Colonic mucosa (tissue), 4 donors: Measurements from ENCODE around the gene CA4. TPM values are rescaled to one million over a fixed set of nuclear protein-coding genes. Genes with fewer than 3 reads are reported as not detected.

Experiments
- DNase-seq: peaks from one replicate; pipeline ENCODE4 v3.0.0-alpha.2; 2020
- H3K27ac ChIP-seq: fragments of 200-600 bp; one replicate; pipeline ENCODE4 v1.8.0; 2021
- H3K27me3 ChIP-seq: fragments of 200-600 bp; one replicate; pipeline ENCODE4 v1.8.0; 2021
- H3K36me3 ChIP-seq: fragments of 200-600 bp; one replicate; pipeline ENCODE4 v1.8.0; 2021
- H3K4me1 ChIP-seq: fragments of 200-600 bp; one replicate; pipeline ENCODE4 v1.8.0; 2021; ENCODE audit warnings: mild to moderate bottlenecking
- H3K4me3 ChIP-seq: fragments of 200-600 bp; one replicate; pipeline ENCODE4 v1.8.0; 2021
- H3K9ac ChIP-seq, 2 donors: one replicate each; pipeline ENCODE4 v1.7.0; 2013; ENCODE audit warnings: control low read depth in 2 of 2, low read depth in 2 of 2, low read length in 2 of 2
- H3K9me3 ChIP-seq: fragments of 200-600 bp; one replicate; pipeline ENCODE4 v1.8.0; 2021
- intact Hi-C: fragments of 100-400 bp; cut with DNase I; formaldehyde crosslinking; loops from one replicate; pipeline ENCODE4 v1.14.1; 2022
- total RNA-seq, 2 donors: library from RNA; stranded (reverse); fragmentation: NEBNext Ultra II Directional in 1 of 2; extraction: Animal tissue kit (Norgen Biotek cat#: 25700) in 1 of 2; gene quantifications; one replicate each; pipeline ENCODE4 v1.2.1, GENCODE V29; 2021
- TF ChIP-seq, protein P1 (sequence below): fragments of 200-600 bp; IDR thresholded peaks from one replicate; pipeline ENCODE4 v1.8.0; 2022; ENCODE audit warnings: antibody characterized with exemption, mild to moderate bottlenecking
- donor health status: healthy.
- donor health status: DM: no; HTN: no; CAD: no.
- donor health status: DM: no; HTN: no; CAD: no.

Gene CA4
- total RNA-seq, 2 donors from 2014 or later: 111 to 397 TPM

DNA sequence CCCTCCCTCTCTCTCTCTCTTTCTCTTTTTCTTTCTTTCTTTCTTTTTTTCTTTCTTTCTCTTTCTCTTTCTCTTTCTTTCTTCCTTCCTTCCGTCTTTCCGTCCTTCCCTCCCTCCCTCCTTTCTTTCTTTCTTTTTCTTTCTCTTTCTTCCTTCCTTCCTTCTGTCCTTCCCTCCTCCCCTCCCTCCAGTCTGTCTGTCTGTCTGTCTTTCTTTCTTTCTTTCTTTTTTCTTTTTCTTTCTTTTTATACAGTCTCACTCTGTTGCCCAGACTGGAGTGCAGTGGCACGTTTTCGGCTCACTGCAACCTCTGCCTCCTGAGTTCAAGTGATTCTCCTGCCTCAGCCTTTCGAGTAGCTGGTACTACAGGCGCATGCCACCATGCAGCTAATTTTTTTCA lies 14.4 kb downstream of the CA4 start:
- no peak overlapping the region for H3K4me3 ChIP-seq
- H3K27me3 ChIP-seq: no peaks in the 10 kb centered on the region
- no peaks in the 10 kb centered on the region for H3K9me3 ChIP-seq
- H3K27ac ChIP-seq: no peak overlapping the region
- no peak for DNase-seq
- H3K4me1 ChIP-seq: peaks cover 14% of the 10 kb centered on the region
- no peak overlapping the region for H3K9ac ChIP-seq
- intact Hi-C loops: no loop called here
- TF ChIP-seq, protein P1, sequence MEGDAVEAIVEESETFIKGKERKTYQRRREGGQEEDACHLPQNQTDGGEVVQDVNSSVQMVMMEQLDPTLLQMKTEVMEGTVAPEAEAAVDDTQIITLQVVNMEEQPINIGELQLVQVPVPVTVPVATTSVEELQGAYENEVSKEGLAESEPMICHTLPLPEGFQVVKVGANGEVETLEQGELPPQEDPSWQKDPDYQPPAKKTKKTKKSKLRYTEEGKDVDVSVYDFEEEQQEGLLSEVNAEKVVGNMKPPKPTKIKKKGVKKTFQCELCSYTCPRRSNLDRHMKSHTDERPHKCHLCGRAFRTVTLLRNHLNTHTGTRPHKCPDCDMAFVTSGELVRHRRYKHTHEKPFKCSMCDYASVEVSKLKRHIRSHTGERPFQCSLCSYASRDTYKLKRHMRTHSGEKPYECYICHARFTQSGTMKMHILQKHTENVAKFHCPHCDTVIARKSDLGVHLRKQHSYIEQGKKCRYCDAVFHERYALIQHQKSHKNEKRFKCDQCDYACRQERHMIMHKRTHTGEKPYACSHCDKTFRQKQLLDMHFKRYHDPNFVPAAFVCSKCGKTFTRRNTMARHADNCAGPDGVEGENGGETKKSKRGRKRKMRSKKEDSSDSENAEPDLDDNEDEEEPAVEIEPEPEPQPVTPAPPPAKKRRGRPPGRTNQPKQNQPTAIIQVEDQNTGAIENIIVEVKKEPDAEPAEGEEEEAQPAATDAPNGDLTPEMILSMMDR: no peak
- H3K36me3 ChIP-seq: no peaks in the 10 kb centered on the region

DNA sequence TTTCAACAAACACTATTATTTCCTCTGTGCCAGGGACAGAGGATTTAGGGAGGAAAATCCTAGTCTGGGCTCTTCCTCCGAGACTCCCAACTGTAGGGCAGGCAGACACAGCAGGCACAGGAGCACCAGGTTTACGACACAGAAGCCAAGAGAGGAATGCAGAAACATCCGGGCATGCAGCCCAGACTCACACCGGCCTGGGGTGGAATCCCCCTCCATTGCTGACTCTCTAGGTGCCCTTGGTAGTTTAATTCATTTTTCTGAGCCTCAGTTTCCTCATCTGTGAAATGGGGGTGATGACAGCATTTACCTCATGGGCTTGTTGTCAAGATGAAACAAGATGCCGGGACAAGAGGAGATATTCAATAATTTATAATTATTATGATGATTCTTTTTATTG lies 14.9 kb downstream of the CA4 start:
- Histone ChIP-seq H3K9ac (no peak overlapping the region), H3K27ac (no peak overlapping the region), H3K4me1 (peaks cover 18% of the 10 kb centered on the region), H3K27me3 (no peaks in the 10 kb centered on the region), H3K9me3 (no peaks in the 10 kb centered on the region), H3K4me3 (no peak overlapping the region), H3K36me3 (no peaks in the 10 kb centered on the region)
- intact Hi-C loops: no loop called here
- DNase-seq: no peak
- TF ChIP-seq, protein P1: no peak

DNA sequence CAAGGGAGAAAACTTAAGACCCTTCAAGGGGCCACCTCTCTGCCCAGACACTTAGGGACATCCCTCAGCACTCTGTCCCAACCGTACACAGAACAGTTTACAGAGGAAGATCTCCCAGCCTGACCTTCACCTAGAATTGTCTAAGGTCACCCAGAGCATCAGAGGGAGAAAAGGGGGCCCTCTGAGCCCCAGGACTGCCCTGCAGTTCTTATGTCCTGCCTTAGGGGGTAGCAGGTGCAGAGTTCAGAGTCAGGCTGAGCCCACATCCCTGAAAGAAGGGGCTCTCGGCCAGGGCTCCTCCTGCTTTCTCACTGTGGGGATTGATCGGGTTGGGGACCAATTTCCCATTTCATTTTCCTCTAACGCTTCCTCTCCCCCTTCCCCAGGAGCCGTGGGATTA lies 15.4 kb downstream of the CA4 start:
- Histone ChIP-seq H3K9ac (no peak overlapping the region), H3K36me3 (no peaks in the 10 kb centered on the region), H3K27me3 (no peaks in the 10 kb centered on the region), H3K27ac (no peak overlapping the region), H3K4me1 (peaks cover 23% of the 10 kb centered on the region), H3K4me3 (no peak overlapping the region), H3K9me3 (no peaks in the 10 kb centered on the region)
- TF ChIP-seq, protein P1: no peak
- intact Hi-C loops: no loop called here
- no peak for DNase-seq

DNA sequence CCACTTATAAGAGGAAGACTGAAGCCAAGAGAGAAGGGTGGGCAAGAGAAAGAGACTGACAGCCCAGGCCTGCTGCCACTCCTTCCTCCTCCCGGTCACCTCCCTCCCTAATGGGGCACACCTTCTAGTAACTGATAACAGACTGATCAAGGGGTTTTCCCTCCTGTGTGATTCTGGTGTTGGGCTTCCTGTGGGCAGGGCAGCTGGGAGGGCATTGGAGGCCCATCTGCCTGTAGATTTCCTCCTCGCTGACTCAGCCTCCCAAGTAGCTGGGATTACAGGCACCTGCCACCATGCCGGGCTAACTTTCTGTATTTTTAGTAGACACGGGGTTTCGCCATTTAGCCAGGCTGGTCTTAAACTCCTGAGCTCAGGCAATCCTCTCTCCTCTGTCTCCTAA lies 16.2 kb downstream of the CA4 start:
- peak; percentile 81 for DNase-seq
- Histone ChIP-seq H3K27me3 (no peaks in the 10 kb centered on the region), H3K9ac (peak overlapping the region in 1 of 2 donors; percentile 19), H3K27ac (peak overlapping the region; percentile 57), H3K36me3 (no peaks in the 10 kb centered on the region), H3K4me3 (no peak overlapping the region), H3K9me3 (no peaks in the 10 kb centered on the region), H3K4me1 (peaks cover 29% of the 10 kb centered on the region)
- intact Hi-C loops: no loop called here
- TF ChIP-seq, protein P1: no peak

DNA sequence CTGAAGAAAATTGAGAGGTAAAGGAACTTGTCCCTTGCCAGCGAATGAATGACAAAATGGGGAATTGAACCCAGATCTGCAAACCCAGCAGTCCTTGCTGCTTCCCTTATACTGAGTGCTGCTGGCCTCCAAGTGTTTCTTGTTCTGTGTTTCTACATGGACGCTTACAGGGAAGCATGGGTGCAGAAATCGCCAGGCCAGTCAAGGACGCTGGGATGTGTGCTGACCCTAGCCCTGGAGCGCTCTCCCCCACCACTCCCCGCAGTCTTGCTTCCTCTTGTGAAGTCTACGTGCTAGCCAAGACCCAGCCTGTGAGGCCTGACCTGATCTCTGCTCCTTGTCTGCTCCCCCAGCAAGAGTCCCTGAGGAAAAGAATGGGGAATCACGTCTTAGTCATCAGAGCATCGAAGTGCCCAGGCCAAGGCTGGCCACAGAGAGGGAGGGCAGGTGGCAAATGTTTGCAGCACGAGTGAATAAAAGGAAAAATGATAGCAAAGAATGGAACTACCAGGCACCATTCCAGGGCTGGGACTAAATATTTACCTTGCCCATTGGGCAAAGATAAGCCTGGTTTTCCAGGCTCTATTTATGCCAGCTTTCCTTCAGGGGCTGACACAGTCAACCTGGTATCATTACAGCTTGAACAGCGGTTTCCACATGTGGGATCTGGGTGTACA lies 17.4 kb downstream of the CA4 start:
- peak overlapping the region; percentile 57 for H3K27ac ChIP-seq
- peaks cover 29% of the 10 kb centered on the region for H3K4me1 ChIP-seq
- DNase-seq: peak; percentile 51
- no peaks in the 10 kb centered on the region for H3K36me3 ChIP-seq
- H3K9ac ChIP-seq: peak overlapping the region in 1 of 2 donors; percentile 26
- no peak overlapping the region for H3K4me3 ChIP-seq
- TF ChIP-seq, protein P1: no peak
- intact Hi-C loops: no loop called here
- H3K9me3 ChIP-seq: no peaks in the 10 kb centered on the region
- no peaks in the 10 kb centered on the region for H3K27me3 ChIP-seq
